ENCODE measurements around the gene CDK10.

CDK10 gene

DNA sequence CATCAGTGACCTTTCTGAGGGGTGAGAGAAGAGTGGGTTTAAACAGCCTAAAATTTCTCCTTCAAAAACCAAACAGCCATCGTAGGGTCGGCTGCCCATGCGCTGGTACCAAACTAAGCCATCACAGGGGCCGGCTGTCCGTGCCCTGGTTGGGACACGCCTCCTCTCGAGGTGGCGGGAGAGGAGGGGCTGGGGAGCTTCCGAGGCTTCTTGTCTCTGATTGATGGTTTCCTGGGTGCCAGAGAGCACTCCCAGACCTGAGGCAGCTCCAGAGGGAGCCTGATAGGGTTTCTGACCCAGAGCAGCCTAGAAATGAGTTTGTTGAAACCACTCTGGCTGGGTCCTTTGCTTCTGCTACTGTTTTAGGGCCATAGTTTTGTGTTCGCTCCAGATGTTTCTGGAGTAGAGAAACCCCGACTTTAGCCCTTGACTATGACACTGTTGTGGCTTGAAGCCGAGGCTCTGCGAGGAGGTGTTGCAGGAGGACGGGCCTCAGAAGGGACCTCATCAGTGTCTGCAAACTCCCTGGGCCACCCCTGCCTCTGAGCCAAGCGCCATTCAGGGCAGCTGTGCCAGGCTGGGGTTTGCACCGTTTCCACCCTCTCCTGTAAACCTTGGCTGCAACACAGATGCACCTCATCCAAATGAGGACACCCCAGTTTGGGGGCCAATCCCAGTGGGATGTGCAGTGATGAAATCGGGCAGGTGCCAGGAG, 41.1 kb downstream of the CDK10 start:
- H3K27ac ChIP-seq (replicated peaks) = no peak overlapping the region
- H3K27me3 ChIP-seq (ENCODE audit: insufficient read depth, poor library complexity, severe bottlenecking) = no peaks in the 10 kb centered on the region
- TF ChIP-seq REST (IDR thresholded peaks at IDR 0.05; ENCODE audit: insufficient replicate concordance, low read depth) (no peak), SPI1 (IDR thresholded peaks at IDR 0.05; ENCODE audit: borderline replicate concordance, low read depth) (no peak), CTCF (IDR thresholded peaks at IDR 0.05; ENCODE audit: insufficient read depth, low read length) (no peak), GABPA (IDR thresholded peaks at IDR 0.05; ENCODE audit: low read depth) (no peak), POLR2AphosphoS5 (IDR thresholded peaks at IDR 0.05; ENCODE audit: low read depth) (no peak)
- DNase-seq (ENCODE audit: low read depth in 1 of 2, low spot score in 1 of 2) = no peak
- no peak overlapping the region for H3K4me3 ChIP-seq (replicated peaks; ENCODE audit: insufficient read depth, low read length)

- H3K4me3 ChIP-seq (replicated peaks; ENCODE audit: insufficient read depth, low read length) = no peak overlapping the region
- TF ChIP-seq REST (IDR thresholded peaks at IDR 0.05; ENCODE audit: insufficient replicate concordance, low read depth) (no peak), CTCF (IDR thresholded peaks at IDR 0.05; ENCODE audit: insufficient read depth, low read length) (no peak), POLR2AphosphoS5 (IDR thresholded peaks at IDR 0.05; ENCODE audit: low read depth) (no peak), SPI1 (IDR thresholded peaks at IDR 0.05; ENCODE audit: borderline replicate concordance, low read depth) (no peak), GABPA (IDR thresholded peaks at IDR 0.05; ENCODE audit: low read depth) (no peak)
- DNase-seq (ENCODE audit: low read depth in 1 of 2, low spot score in 1 of 2) = no peak
- H3K27ac ChIP-seq (replicated peaks) = no peak overlapping the region
- no peaks in the 10 kb centered on the region for H3K27me3 ChIP-seq (ENCODE audit: insufficient read depth, poor library complexity, severe bottlenecking)
These were observed 42.8 kb downstream of the CDK10 start for GRCh38 chr16:89729293-89729692.

DNA sequence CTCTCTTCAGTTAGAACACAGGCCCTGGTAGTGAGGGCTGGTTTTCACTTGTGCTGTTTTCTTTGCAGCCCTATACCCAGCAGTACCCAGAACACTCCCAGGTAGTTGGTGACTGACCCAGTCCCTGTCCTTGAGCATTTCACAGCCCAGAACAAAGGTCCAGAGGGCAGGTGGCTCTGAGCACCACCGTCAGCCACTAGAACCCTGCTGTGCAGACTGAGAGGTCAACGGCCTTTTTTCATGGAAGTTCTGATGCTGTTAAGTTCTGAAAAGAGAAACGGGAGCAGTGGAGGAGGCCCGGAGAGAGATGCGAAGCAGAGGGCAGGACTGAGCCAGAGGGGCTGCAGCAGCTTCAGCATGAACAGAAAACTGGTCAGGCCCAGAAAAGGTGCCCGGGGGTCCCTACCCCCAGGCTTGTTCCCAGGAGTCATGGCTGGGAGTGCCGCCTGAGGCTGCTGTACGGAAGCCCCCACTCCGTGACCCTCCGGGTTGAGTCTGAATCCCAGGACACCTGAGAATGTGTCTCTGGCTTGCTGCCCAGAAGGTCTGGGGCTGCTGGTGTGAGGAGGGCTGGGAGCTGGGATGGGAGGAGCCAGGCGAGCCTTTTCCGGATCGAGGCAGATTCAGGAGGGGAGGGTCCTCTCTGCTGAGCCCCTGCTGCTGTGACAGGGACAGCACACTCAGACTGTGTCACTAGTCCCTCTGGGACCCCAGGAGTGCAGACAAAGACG, 43.5 kb downstream of the CDK10 start:
- H3K27me3 ChIP-seq (ENCODE audit: insufficient read depth, poor library complexity, severe bottlenecking) = no peaks in the 10 kb centered on the region
- DNase-seq (ENCODE audit: low read depth in 1 of 2, low spot score in 1 of 2) = no peak
- H3K4me3 ChIP-seq (replicated peaks; ENCODE audit: insufficient read depth, low read length) = no peak overlapping the region
- no peak overlapping the region for H3K27ac ChIP-seq (replicated peaks)
- TF ChIP-seq GABPA (IDR thresholded peaks at IDR 0.05; ENCODE audit: low read depth) = no peak
- TF ChIP-seq REST (IDR thresholded peaks at IDR 0.05; ENCODE audit: insufficient replicate concordance, low read depth) = no peak
- no peak for TF ChIP-seq SPI1 (IDR thresholded peaks at IDR 0.05; ENCODE audit: borderline replicate concordance, low read depth)
- no peak for TF ChIP-seq POLR2AphosphoS5 (IDR thresholded peaks at IDR 0.05; ENCODE audit: low read depth)
- TF ChIP-seq CTCF (IDR thresholded peaks at IDR 0.05; ENCODE audit: insufficient read depth, low read length) = no peak
